Measurements from ENCODE around the gene KCNRG. TPM values are rescaled to one million over a fixed set of nuclear protein-coding genes. Genes with fewer than 3 reads are reported as not detected.
A peak's percentile ranks its signal among the peaks of the same experiment; 100 is the strongest.

Gene KCNRG
- total RNA-seq, 2 experiments from 2014 or later = 0.22 to 0.77 TPM

DNA sequence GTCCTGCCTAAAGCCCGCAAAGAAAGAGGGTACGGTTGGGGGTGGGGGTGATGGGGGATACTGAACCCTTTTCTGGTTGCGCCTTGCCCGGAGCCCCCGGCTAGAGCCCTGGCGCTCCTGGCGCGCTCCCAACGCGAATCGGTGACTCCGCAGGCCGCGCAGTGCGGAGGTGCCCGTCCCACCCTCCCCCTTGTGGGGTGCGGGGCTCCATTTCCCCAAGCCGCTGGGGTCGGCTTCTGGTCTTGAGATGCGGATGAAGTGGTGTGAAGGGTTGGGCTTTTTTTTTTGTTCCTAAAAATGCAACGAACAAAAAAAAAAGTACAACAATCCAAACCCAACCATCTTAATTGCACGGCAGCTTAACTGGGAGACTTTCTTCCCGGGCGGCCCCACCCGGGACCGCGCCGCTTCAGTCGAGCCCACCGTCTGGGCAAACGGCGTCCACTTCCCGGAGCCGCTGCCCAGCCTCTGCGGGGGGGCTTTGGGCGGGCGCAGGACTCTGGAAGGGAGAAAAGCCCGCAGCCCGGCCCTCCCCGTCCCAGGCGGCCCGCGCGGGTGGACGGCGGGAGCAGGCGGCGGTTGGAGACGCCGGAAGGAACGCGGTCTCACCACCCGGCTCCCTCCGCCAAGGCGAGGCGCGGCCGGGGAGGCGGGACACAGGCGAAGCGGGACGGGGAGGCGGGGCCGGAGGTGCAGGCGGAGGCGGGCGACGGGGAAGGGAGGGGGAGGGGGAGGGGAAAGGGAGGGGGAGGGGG is 18.9 kb upstream of the KCNRG start:
- POLR2A ChIA-PET = interaction anchor here (0.6 to 3.9 kb wide), 18 partner anchors 12 to 996 kb away, joined by 3 to 75 read pairs (median 4); partner anchors contain the start of genes ARL11 and SPRYD7
- no peaks in the 10 kb centered on the region for H3K9me3 Mint-ChIP-seq
- peak; percentile 92 for DNase-seq

DNA sequence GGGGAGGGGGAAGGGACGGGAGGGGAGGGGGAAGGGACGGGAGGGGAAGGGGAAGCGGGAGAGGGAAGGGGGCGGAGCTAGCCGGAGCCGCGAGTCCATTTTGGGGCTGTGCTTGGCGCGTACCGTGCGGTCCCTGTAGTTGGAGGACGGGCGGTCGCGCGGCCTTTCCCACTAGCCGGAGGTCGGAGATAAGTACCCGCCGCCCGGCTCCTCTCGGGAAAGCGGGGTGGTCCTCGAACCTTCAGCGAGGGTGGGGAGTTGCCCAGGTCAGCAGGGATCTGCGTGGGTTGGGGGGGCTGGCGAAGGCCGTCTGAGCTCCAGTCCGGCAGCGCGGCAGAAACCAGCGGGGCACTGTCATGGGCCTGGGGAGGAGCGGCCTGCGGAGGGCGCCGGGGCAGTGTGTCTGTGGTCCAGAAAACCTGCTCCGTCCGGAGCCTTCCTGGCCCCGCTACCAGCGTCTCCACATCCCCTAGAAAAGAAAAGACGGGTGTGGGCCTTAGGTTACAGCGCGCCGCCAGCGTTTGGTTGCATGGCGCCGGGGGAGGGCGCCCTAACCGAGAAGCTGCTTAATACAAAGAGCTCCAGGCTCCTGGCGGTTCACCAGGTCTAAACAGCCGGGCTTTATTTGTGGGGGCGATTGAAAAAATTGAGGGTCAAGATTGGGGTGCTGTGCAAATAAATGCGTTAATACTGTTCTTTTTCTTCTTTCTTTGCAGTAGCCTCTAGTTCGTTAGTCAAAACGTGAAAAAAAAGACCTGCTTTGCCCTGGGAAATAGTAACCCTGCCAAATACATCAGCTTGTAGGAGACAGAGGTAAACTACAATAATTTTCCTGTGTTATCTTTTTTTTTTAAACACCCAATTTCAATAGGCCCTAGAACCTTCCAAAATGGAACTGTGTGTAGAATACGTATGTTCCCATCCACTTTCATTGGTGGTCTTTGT is 18.0 kb upstream of the KCNRG start, which contains the start of gene TRIM13:
TSS of gene TRIM13 (plus strand) at position 92 of the 945 bp plus-strand sequence. CDS start 14,899 bp downstream, outside the sequence.
- POLR2A ChIA-PET = interaction anchor here (0.6 to 3.9 kb wide), 26 partner anchors 11 to 995 kb away, joined by 3 to 75 read pairs (median 4); partner anchors contain the start of genes ARL11 and SPRYD7
- Mint-ChIP-seq H3K36me3 (peaks cover 16% of the 10 kb centered on the region), H3K27me3 (no peaks in the 10 kb centered on the region), H3K4me3 (peak within 1 kb of the TSS; percentile 94), H3K9me3 (no peaks in the 10 kb centered on the region), H3K4me1 (peaks cover 22% of the 10 kb centered on the region), H3K27ac (peak within 1 kb of the TSS; percentile 89)
- peak; percentile 86 for DNase-seq
- ATAC-seq (ENCODE audit: low read depth) = peak; percentile 87

More for the DNA sequence above, 18.9 kb upstream of the KCNRG start:
- Mint-ChIP-seq H3K4me3 (peak overlapping the region; percentile 60), H3K27me3 (no peaks in the 10 kb centered on the region), H3K36me3 (peaks cover 20% of the 10 kb centered on the region), H3K4me1 (peaks cover 24% of the 10 kb centered on the region), H3K27ac (peak overlapping the region; percentile 34)
- peak; percentile 62 for ATAC-seq (ENCODE audit: low read depth)

DNA sequence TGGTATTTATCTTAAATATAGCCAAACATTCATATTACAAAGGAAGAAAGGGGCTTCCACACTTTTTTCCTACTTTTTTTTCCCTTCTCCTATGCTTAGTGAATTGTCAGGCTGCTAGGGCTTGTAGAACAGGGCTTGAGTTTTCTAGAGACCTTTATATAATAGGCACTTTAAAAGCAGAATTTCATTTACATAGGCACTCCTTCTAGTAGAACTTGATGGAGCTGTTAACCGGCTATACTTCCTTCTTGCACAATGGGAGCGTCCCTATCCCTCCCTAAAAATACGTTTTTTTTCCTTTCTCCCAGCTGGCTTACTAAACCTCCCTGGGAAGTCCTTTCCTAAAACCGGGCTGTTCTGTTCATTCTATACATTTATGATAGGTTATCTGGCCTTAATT is 17.3 kb upstream of the KCNRG start:
- Mint-ChIP-seq H3K27me3 (no peaks in the 10 kb centered on the region), H3K4me1 (peaks cover 22% of the 10 kb centered on the region), H3K9me3 (no peaks in the 10 kb centered on the region), H3K36me3 (peaks cover 16% of the 10 kb centered on the region), H3K27ac (peak overlapping the region; percentile 89), H3K4me3 (peak overlapping the region; percentile 94)
- POLR2A ChIA-PET = interaction anchor here (0.6 to 3.9 kb wide), 17 partner anchors 10 to 914 kb away, joined by 3 to 75 read pairs (median 4); no protein-coding TSS in a partner anchor
- DNase-seq = no peak
- no peak for ATAC-seq (ENCODE audit: low read depth)

DNA sequence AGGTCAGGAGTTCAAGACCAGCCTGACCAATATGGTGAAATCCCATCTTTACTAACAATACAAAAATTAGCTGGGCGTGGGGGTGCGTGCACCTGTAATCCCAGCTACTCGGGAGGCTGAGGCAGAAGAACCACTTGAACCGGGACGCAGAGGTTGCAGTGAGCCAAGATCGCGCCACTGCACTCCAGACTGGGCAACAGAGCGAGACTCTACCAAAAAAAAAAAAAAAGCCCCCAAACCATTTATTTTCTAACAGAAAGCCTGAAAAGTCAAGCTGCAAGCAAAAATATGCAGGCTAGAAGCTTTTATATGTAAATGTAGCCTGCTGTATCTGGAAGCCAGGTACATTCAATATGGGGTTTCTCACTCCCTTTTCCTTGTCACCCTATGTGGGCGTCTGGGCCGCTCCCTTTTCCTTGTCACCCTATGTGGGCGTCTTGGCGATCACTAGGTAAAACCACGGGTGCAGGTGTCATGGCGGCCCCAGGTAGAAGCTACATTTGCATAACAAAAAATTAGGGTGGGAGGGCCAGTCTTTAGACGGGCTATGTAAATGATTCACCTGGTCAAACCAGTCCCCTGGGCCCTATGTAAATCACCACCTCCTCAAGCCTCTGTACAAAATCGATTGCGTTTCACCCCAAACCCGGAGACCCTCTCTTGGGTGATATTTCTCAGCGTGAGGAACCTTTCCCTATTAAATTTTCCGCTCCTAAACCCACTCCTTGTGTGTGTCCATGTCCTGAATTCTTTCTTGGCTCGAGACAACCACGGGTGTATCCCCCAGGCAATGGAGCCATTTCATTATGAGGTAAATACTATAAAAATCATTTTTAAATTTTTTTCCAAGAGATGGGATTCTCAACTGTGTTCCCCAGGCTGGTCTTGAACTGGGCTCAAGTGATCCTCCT is 16.3 kb upstream of the KCNRG start:
- Mint-ChIP-seq H3K36me3 (peaks cover 18% of the 10 kb centered on the region), H3K4me3 (peak overlapping the region; percentile 94), H3K27ac (no peak overlapping the region), H3K4me1 (peaks cover 22% of the 10 kb centered on the region), H3K27me3 (no peaks in the 10 kb centered on the region), H3K9me3 (no peaks in the 10 kb centered on the region)
- DNase-seq (no peak), ATAC-seq (ENCODE audit: low read depth) (no peak)
- POLR2A ChIA-PET = interaction anchor here (0.6 to 3.9 kb wide), 6 partner anchors 9 to 1070 kb away, joined by 3 to 75 read pairs (median 4); no protein-coding TSS in a partner anchor

DNA sequence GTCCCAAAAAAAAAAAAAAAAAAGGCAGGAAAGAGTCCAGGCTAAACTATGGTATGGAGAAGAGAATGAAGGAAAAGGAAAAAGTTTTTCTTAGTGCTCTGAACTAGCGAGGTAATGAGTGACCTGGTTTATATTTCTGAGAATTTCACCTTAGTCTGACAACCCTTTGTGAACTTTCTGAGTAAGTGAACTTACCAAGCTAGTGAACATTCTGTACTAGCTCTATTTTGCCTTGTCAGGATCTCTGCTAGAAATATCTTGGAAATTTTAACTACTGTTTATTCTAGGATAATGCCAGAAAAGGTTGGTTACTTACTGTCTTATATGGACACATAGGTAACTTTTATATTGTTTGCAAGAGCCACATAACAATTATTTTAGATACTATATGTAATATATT is 14.0 kb upstream of the KCNRG start:
- ATAC-seq (ENCODE audit: low read depth) (no peak), DNase-seq (no peak)
- Mint-ChIP-seq H3K36me3 (peaks cover 30% of the 10 kb centered on the region), H3K4me1 (peaks cover 20% of the 10 kb centered on the region), H3K9me3 (no peaks in the 10 kb centered on the region), H3K27me3 (no peaks in the 10 kb centered on the region), H3K4me3 (no peak overlapping the region), H3K27ac (no peak overlapping the region)
- POLR2A ChIA-PET = interaction anchor here (0.6 to 0.8 kb wide), 2 partner anchors 15 to 1793 kb away, joined by 4 to 5 read pairs; no protein-coding TSS in a partner anchor

DNA sequence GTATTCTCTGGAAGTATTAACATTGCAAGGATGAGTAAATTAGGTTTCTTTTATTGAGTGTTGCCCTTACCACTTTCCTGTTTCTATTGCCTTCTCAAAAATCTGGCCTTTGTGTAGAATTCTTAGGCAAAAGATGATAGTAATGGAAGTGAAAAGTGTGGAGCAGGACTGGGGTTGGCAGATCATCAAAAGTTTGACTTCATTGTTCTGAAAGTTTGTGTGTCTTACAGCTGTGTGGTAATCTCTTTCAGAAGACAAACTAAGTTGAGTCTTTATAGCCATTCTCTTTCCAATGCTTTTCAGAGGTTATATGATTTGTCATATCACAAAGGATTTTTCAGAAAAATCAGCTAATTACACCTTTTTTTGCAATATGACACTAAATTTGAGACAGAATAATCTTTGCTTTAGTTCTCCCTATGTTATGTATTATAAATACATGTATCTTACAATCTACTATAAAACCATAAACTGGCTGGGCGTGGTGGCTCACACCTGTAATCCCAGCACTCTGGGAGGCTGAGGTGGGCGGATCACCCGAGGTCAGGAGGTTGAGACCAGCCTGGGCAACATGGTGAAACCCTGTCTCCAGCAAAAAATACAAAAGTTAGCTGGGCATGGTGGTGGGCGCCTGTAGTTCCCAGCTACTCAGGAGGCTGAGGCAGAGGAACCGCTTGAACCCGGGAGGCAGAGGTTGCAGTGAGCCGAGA is 8.7 kb upstream of the KCNRG start:
- POLR2A ChIA-PET = interaction anchor here (0.7 kb wide), 1 partner anchor 334 kb away, joined by 4 read pairs; no protein-coding TSS in a partner anchor
- no peak overlapping the region for H3K4me3 Mint-ChIP-seq
- peaks cover 7% of the 10 kb centered on the region for H3K4me1 Mint-ChIP-seq
- H3K27ac Mint-ChIP-seq = no peak overlapping the region
- DNase-seq (no peak), ATAC-seq (ENCODE audit: low read depth) (no peak)
- no peaks in the 10 kb centered on the region for H3K9me3 Mint-ChIP-seq
- peaks cover 43% of the 10 kb centered on the region for H3K36me3 Mint-ChIP-seq
- no peaks in the 10 kb centered on the region for H3K27me3 Mint-ChIP-seq

DNA sequence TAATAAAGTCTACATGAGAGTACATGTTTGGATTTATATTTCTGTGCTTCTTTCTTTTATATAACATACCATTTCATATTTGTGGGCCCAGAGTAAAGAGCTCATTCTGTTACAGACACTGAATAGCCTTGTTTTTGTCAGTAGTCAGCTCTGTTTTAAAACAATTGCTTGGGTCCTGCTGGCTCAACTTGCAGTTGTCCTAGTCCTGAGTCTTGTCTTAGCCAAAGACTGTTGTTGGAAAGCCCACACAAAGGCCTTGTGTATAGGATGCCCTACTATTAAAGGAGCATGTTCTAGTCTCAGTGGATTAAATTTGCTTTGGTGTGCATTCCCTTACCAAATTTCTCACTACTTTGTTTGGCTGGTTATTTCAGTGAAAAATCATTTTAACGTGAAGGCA is 3.8 kb upstream of the KCNRG start:
- POLR2A ChIA-PET = interaction anchor here (0.7 kb wide), 1 partner anchor 473 kb away, joined by 3 read pairs; no protein-coding TSS in a partner anchor
- Mint-ChIP-seq H3K4me3 (no peak overlapping the region), H3K4me1 (peaks cover 8% of the 10 kb centered on the region), H3K9me3 (no peaks in the 10 kb centered on the region), H3K36me3 (peaks cover 58% of the 10 kb centered on the region), H3K27ac (no peak overlapping the region), H3K27me3 (no peaks in the 10 kb centered on the region)
- DNase-seq (no peak), ATAC-seq (ENCODE audit: low read depth) (no peak)

DNA sequence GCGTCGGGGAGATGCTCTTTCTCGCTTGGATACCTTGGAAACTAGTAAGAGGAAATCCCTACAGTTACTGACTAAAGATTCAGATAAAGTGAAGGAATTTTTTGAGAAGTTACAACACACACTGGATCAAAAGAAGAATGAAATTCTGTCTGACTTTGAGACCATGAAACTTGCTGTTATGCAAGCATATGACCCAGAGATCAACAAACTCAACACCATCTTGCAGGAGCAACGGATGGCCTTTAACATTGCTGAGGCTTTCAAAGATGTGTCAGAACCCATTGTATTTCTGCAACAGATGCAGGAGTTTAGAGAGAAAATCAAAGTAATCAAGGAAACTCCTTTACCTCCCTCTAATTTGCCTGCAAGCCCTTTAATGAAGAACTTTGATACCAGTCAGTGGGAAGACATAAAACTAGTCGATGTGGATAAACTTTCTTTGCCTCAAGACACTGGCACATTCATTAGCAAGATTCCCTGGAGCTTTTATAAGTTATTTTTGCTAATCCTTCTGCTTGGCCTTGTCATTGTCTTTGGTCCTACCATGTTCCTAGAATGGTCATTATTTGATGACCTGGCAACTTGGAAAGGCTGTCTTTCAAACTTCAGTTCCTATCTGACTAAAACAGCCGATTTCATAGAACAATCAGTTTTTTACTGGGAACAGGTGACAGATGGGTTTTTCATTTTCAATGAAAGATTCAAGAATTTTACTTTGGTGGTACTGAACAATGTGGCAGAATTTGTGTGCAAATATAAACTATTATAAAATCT is 2.7 kb upstream of the KCNRG start:
- H3K4me1 Mint-ChIP-seq = peaks cover 8% of the 10 kb centered on the region
- no peaks in the 10 kb centered on the region for H3K27me3 Mint-ChIP-seq
- H3K27ac Mint-ChIP-seq = no peak overlapping the region
- no peak overlapping the region for H3K4me3 Mint-ChIP-seq
- no peaks in the 10 kb centered on the region for H3K9me3 Mint-ChIP-seq
- no peak for DNase-seq
- no peak for ATAC-seq (ENCODE audit: low read depth)
- POLR2A ChIA-PET = interaction anchor here (0.7 kb wide), 1 partner anchor 471 kb away, joined by 3 read pairs; no protein-coding TSS in a partner anchor
- H3K36me3 Mint-ChIP-seq = peaks cover 54% of the 10 kb centered on the region

DNA sequence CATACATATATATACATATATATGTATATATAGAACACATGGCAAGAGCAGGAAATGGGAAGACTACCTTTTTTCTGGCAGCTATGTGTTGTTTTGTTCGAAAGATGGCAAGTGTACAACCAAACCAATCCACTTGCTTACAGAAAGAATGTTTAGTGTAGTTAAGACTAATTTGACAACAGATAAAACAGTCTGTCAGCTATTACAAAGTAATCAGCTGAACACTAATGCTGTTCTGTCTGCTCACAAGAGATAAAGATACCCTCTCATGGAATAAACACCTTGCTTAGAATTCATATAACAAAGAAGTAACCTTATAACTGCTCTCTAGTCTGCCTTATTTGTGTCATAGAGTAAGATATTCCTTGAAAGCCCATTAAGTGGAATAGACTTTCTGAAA is 858 bp upstream of the KCNRG start:
- H3K36me3 Mint-ChIP-seq = peaks cover 63% of the 10 kb centered on the region
- H3K4me1 Mint-ChIP-seq = peaks cover 6% of the 10 kb centered on the region
- H3K9me3 Mint-ChIP-seq = no peaks in the 10 kb centered on the region
- H3K27ac Mint-ChIP-seq = no peak overlapping the region
- ATAC-seq (ENCODE audit: low read depth) (no peak), DNase-seq (no peak)
- H3K4me3 Mint-ChIP-seq = no peak overlapping the region
- POLR2A ChIA-PET = interaction anchor here (1.1 kb wide), 1 partner anchor 16 kb away, joined by 3 read pairs; no protein-coding TSS in a partner anchor
- H3K27me3 Mint-ChIP-seq = no peaks in the 10 kb centered on the region

DNA sequence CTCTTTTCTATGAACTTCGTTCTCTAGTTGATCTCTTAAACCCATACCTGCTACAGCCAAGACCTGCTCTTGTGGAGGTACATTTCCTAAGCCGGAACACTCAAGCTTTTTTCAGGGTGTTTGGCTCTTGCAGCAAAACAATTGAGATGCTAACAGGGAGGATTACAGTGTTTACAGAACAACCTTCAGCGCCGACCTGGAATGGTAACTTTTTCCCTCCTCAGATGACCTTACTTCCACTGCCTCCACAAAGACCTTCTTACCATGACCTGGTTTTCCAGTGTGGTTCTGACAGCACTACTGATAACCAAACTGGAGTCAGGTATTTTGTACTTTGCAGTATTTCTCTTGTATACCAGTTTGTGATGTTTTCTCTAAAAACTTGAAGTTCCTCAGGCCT is 506 bp downstream of the KCNRG start:
- ATAC-seq (ENCODE audit: low read depth) (no peak), DNase-seq (no peak)
- H3K4me1 Mint-ChIP-seq = peaks cover 6% of the 10 kb centered on the region
- H3K9me3 Mint-ChIP-seq = peaks cover 1% of the 10 kb centered on the region
- H3K27ac Mint-ChIP-seq = no peak overlapping the region
- no peak overlapping the region for H3K4me3 Mint-ChIP-seq
- peaks cover 60% of the 10 kb centered on the region for H3K36me3 Mint-ChIP-seq
- no peaks in the 10 kb centered on the region for H3K27me3 Mint-ChIP-seq
- POLR2A ChIA-PET = interaction anchor here (0.5 kb wide), 1 partner anchor 15 kb away, joined by 5 read pairs; no protein-coding TSS in a partner anchor

DNA sequence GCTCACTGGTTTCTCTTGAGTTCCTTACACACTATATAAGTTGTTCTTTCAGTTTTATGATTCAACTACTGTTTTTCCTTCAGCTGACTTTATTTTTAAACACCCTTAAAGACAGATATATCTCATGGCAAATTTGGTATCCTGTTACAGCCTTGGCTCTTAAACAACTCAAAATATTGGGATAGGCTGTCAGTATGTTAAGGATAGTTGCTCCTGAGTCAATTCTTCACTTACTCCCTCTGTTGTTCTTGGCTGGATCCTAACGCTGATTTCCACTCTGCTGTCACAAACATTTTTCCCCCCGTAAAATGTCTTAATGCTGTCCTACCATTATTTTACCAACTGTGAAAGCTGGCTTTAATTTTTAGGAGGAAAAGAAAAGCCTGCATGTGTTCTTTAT is 1.2 kb downstream of the KCNRG start:
- Mint-ChIP-seq H3K36me3 (peaks cover 57% of the 10 kb centered on the region), H3K4me1 (peaks cover 6% of the 10 kb centered on the region), H3K4me3 (no peak overlapping the region), H3K27ac (no peak overlapping the region), H3K9me3 (peaks cover 1% of the 10 kb centered on the region), H3K27me3 (no peaks in the 10 kb centered on the region)
- no peak for DNase-seq
- no peak for ATAC-seq (ENCODE audit: low read depth)
- POLR2A ChIA-PET = no interaction called here
